ENCODE data around the gene CAMK1D. TPM values are rescaled to one million over a fixed set of nuclear protein-coding genes. Genes with fewer than 3 reads are reported as not detected.

CAMK1D gene
- total and polyA plus RNA-seq, 2 of the 8 experiments (the other 6 are each of a cell fraction or from before 2014, with no cell fraction given): 3.5 to 10.6 TPM

DNA sequence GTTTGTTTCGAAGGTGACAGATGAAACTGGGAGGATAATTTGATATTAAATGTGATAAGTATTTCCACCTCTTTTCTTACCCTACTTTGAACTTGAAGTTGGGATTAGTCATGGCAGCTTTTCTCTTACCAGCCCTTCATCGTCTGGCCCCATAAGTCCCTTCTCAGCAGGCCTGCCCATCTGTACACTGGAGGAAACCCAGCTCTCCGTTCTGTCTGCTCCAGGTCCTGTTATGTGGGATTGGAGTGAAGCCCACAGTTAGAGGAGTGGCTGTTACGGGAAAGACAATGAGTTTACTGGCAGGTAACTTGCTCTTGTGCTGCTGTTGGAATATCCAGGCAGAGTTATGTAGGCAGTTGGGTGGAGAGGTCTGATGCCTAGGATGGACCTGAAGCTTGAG is 127.3 kb downstream of the CAMK1D start (continued):
- TF ChIP-seq POU5F1 (IDR thresholded peaks at IDR 0.05; ENCODE audit: low read depth, low read length) (no peak), NANOG (IDR thresholded peaks at IDR 0.05; ENCODE audit: insufficient read depth, low read depth, low read length, poor library complexity, severe bottlenecking) (no peak), CHD1 (IDR thresholded peaks at IDR 0.05; ENCODE audit: low read depth, low read length) (no peak), SUZ12 (IDR thresholded peaks at IDR 0.05; ENCODE audit: low read length) (no peak), PHF8 (conservative IDR thresholded peaks at IDR 0.05; ENCODE audit: low read depth, low read length) (no peak)

Measured in H1 (cell line).